Osteoblast (primary cell): Measurements from ENCODE around the gene ACRBP. TPM values are rescaled to one million over a fixed set of nuclear protein-coding genes. Genes with fewer than 3 reads are reported as not detected.
A peak's percentile ranks its signal among the peaks of the same experiment; 100 is the strongest.

Experiments
- DNase-seq: peaks from one replicate; pipeline ENCODE4 v3.0.0; 2011; ENCODE audit warnings: low spot score, mixed read lengths; ENCODE audit not compliant: insufficient read length; ENCODE audit errors: missing footprints
- H2AFZ ChIP-seq: 2 replicates; pipeline ENCODE4 v1.6.0; 2011; ENCODE audit warnings: mild to moderate bottlenecking, low read length
- H3K27ac ChIP-seq: 2 replicates; pipeline ENCODE4 v1.5.1; 2011; ENCODE audit warnings: mild to moderate bottlenecking, low read depth, low read length, moderate library complexity
- H3K27me3 ChIP-seq: 2 replicates; pipeline ENCODE4 v1.6.0; 2012; ENCODE audit warnings: mild to moderate bottlenecking, control low read depth, inconsistent platforms, low read length, moderate library complexity; ENCODE audit not compliant: insufficient read depth
- H3K36me3 ChIP-seq: 2 replicates; pipeline ENCODE4 v1.5.1; 2011; ENCODE audit warnings: mild to moderate bottlenecking, low read length, control low read depth, moderate library complexity; ENCODE audit not compliant: insufficient read depth
- H3K4me1 ChIP-seq: 2 replicates; pipeline ENCODE4 v1.5.1; 2011; ENCODE audit warnings: mild to moderate bottlenecking, low read length, control low read depth, moderate library complexity; ENCODE audit not compliant: insufficient read depth
- H3K4me2 ChIP-seq: 2 replicates; pipeline ENCODE4 v1.6.0; 2011; ENCODE audit warnings: mild to moderate bottlenecking, low read length; ENCODE audit not compliant: insufficient read depth
- H3K4me3 ChIP-seq: fragments of 200-600 bp; sonication (generic); 3 replicates; pipeline ENCODE4 v1.5.1; 2012; ENCODE audit warnings: mild to moderate bottlenecking, low read length, inconsistent platforms; ENCODE audit not compliant: insufficient read depth
- H3K79me2 ChIP-seq: 2 replicates; pipeline ENCODE4 v1.6.0; 2012; ENCODE audit warnings: mild to moderate bottlenecking, low read length, control low read depth, inconsistent platforms; ENCODE audit not compliant: insufficient read depth
- H3K9me3 ChIP-seq: 2 replicates; pipeline ENCODE4 v1.5.1; 2011; ENCODE audit warnings: low read depth, low read length, control low read depth
- H4K20me1 ChIP-seq: 2 replicates; pipeline ENCODE4 v1.6.0; 2012; ENCODE audit warnings: mild to moderate bottlenecking, low read length, control low read depth; ENCODE audit not compliant: insufficient read depth
- total RNA-seq: library from RNA; depleted of rRNA; stranded (reverse); fragments of >200 nt; gene quantifications from 2 replicates; pipeline ENCODE4 v1.2.3, GENCODE V29; 2012
- TF ChIP-seq, protein P1 (sequence below): IDR thresholded peaks from 2 replicates; pipeline ENCODE4 v1.5.1; 2011; ENCODE audit warnings: mild to moderate bottlenecking, low read depth, low read length, moderate library complexity; ENCODE audit errors: extremely low read depth

ACRBP gene
- total RNA-seq, 1 donor, result 0.36 TPM

DNA sequence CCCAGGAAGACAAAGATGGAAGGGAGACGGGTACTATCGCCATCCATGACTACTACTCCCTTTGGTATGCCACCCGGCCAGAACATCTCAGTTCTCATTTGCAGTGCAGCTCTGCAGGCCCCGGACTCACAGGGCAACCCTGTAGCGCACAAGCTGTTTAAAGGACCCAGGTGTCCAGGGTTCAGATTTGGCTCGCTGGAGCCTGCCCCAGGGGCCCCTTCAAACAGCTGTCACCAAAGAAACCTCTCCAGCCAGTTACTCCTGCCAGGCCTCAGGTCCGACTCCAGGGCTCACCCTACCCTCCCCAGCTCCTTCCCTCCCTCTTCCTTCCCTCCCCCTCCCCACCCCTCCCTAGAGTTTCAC is 34.6 kb downstream of the ACRBP start:
- H3K79me2 ChIP-seq, result no peaks in the 10 kb centered on the region
- no peaks in the 10 kb centered on the region for H3K27me3 ChIP-seq
- H3K4me3 ChIP-seq, result no peak overlapping the region
- no peak overlapping the region for H3K27ac ChIP-seq
- H3K4me1 ChIP-seq, result peaks cover 24% of the 10 kb centered on the region
- H2AFZ ChIP-seq, result peak overlapping the region; percentile 80
- H3K36me3 ChIP-seq, result no peaks in the 10 kb centered on the region
- TF ChIP-seq, protein P1, sequence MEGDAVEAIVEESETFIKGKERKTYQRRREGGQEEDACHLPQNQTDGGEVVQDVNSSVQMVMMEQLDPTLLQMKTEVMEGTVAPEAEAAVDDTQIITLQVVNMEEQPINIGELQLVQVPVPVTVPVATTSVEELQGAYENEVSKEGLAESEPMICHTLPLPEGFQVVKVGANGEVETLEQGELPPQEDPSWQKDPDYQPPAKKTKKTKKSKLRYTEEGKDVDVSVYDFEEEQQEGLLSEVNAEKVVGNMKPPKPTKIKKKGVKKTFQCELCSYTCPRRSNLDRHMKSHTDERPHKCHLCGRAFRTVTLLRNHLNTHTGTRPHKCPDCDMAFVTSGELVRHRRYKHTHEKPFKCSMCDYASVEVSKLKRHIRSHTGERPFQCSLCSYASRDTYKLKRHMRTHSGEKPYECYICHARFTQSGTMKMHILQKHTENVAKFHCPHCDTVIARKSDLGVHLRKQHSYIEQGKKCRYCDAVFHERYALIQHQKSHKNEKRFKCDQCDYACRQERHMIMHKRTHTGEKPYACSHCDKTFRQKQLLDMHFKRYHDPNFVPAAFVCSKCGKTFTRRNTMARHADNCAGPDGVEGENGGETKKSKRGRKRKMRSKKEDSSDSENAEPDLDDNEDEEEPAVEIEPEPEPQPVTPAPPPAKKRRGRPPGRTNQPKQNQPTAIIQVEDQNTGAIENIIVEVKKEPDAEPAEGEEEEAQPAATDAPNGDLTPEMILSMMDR, result no peak
- no peaks in the 10 kb centered on the region for H4K20me1 ChIP-seq
- DNase-seq, result no peak
- no peaks in the 10 kb centered on the region for H3K9me3 ChIP-seq
- peak overlapping the region; percentile 76 for H3K4me2 ChIP-seq

DNA sequence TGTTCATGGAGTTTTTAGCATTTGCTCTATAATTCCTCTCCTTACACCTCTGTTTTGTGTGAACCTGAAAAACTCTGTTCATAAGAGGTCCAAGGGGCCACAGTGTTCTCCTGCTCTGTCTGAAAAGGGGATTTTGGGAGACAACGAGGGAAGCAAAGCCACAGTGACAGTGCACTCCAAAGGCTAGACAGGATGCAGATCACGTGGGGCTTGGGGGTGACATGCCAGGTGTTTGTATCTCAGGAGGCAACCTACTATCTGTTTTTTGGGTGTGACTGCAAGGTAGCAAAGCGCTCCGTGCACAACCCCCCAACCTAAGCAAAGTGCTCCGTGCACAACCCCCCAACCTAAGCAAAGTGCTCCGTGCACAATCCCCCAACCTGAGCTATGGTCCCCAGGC is 35.0 kb downstream of the ACRBP start:
- DNase-seq, result no peak
- no peaks in the 10 kb centered on the region for H3K9me3 ChIP-seq
- H3K4me3 ChIP-seq, result no peak overlapping the region
- no peak overlapping the region for H3K27ac ChIP-seq
- H3K4me1 ChIP-seq, result peaks cover 26% of the 10 kb centered on the region
- no peaks in the 10 kb centered on the region for H3K79me2 ChIP-seq
- peak overlapping the region; percentile 80 for H2AFZ ChIP-seq
- TF ChIP-seq, protein P1, result no peak
- no peaks in the 10 kb centered on the region for H4K20me1 ChIP-seq
- H3K4me2 ChIP-seq, result peak overlapping the region; percentile 76
- no peaks in the 10 kb centered on the region for H3K36me3 ChIP-seq
- no peaks in the 10 kb centered on the region for H3K27me3 ChIP-seq

DNA sequence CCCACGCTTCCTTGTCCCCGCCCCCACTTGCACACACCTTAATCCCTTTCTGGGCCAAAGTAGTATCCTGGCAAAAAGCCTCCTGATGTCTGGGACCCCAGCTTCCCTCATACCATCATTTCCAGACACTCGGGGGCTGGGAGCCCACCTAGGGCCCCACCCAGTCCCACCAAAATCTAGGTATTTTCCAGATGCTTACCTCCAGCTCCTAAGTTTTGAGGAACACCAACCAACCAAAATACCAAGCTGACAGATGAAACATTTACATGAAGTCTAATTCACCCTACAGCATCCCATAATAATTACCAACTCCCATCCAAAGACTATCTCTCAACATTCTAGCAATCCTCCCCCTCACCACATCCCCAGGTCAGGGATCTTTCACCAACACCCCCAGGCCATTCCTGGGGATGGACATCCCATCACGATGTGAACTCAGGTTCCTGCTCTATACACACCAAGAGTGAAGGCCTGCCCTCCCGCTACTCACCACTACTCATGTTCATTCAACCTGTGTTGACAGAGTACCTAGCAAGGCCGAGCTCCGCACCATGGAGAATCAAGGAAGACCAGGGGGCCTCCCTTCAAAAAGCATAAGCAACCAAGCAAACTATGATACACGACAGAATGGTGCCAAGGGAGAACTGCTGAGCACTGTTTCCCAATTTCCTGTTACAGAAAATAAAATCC is 38.5 kb downstream of the ACRBP start:
- no peak for DNase-seq
- H3K79me2 ChIP-seq, result peaks cover 27% of the 10 kb centered on the region
- no peaks in the 10 kb centered on the region for H3K27me3 ChIP-seq
- no peak overlapping the region for H3K4me2 ChIP-seq
- no peak overlapping the region for H3K27ac ChIP-seq
- H4K20me1 ChIP-seq, result peaks cover 25% of the 10 kb centered on the region
- TF ChIP-seq, protein P1, result no peak
- no peak overlapping the region for H3K4me3 ChIP-seq
- H2AFZ ChIP-seq, result no peak overlapping the region
- H3K36me3 ChIP-seq, result peaks cover 4% of the 10 kb centered on the region
- H3K9me3 ChIP-seq, result no peaks in the 10 kb centered on the region
- H3K4me1 ChIP-seq, result peaks cover 43% of the 10 kb centered on the region

DNA sequence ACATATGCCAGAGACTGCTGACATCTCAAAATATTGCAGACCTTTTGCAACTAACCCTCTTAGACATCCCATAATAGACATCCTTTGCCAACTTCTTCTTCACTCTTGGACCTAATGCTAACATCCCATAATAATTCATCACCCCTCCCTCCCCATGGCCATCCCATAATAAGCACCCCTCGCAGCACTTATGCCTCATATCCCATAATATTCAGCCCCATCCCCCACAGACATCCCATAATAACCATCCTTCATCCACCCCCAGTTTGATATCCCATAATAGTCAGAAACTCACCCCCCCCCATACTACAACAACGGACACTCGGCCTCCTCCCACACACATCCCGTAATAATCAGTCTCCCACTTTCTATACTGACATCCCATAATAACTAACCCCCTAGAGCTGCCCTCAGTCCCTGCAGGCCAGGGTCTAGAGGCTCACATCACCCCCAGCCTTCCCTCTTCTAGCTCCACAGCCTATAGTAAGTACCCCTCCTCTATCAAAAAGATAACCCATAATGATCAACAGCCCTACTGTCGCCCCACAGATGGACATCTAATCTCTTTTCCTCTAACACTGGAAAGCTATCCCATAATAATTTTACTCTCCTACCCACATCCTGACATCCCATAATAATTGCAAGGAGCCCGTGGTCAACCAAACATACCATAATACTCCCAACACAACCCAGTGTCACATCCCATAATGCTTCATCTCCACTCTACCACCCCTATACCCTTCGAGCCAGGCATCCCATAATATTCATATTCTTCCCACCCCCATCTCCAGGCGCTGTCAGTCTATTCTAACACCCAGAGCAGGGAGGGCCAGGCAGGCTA is 39.3 kb downstream of the ACRBP start:
- TF ChIP-seq, protein P1, result no peak
- Histone ChIP-seq H3K79me2 (peaks cover 35% of the 10 kb centered on the region), H3K9me3 (no peaks in the 10 kb centered on the region), H2AFZ (no peak overlapping the region), H3K4me2 (peak overlapping the region; percentile 40), H3K4me1 (peaks cover 45% of the 10 kb centered on the region), H3K27ac (no peak overlapping the region), H3K27me3 (no peaks in the 10 kb centered on the region), H4K20me1 (peaks cover 31% of the 10 kb centered on the region), H3K4me3 (peak overlapping the region; percentile 6), H3K36me3 (peaks cover 4% of the 10 kb centered on the region)
- DNase-seq, result peak; percentile 91
